Measurements from ENCODE around the gene RASGRP3. TPM values are rescaled to one million over a fixed set of nuclear protein-coding genes. Genes with fewer than 3 reads are reported as not detected.

Gene RASGRP3
- total RNA-seq, 1 experiment from 2014 or later = 4.6 TPM

- CTCF ChIA-PET = no interaction called here
- peaks cover 5% of the 10 kb centered on the region for H3K36me3 Mint-ChIP-seq (ENCODE audit: insufficient read depth, unreplicated experiment)
- TF ChIP-seq CTCF (IDR thresholded peaks at IDR 0.05; ENCODE audit: unreplicated experiment) = no peak
- DNase-seq = no peak
- intact Hi-C loops (cut with micrococcal nuclease; ENCODE audit: unreplicated experiment) = no loop called here
- H3K27ac Mint-ChIP-seq (ENCODE audit: unreplicated experiment) = no peak overlapping the region
- H3K4me1 Mint-ChIP-seq (ENCODE audit: low read depth, unreplicated experiment) = no peaks in the 10 kb centered on the region
- H3K9me3 Mint-ChIP-seq (ENCODE audit: low read depth, unreplicated experiment) = no peaks in the 10 kb centered on the region
- H3K27me3 Mint-ChIP-seq (ENCODE audit: unreplicated experiment) = no peaks in the 10 kb centered on the region
- H3K4me3 Mint-ChIP-seq (ENCODE audit: low read depth, unreplicated experiment) = no peak overlapping the region
- no TSS peak for BruUV-seq (replicated peaks)
Measured at GRCh38 chr2:33579227-33579626, 102.8 kb downstream of the RASGRP3 start.

- no peaks in the 10 kb centered on the region for H3K4me1 Mint-ChIP-seq (ENCODE audit: low read depth, unreplicated experiment)
- no peak for TF ChIP-seq CTCF (IDR thresholded peaks at IDR 0.05; ENCODE audit: unreplicated experiment)
- H3K4me3 Mint-ChIP-seq (ENCODE audit: low read depth, unreplicated experiment) = no peak overlapping the region
- H3K36me3 Mint-ChIP-seq (ENCODE audit: insufficient read depth, unreplicated experiment) = peaks cover 13% of the 10 kb centered on the region
- intact Hi-C loops (cut with micrococcal nuclease; ENCODE audit: unreplicated experiment) = loop anchor here (2.0 to 10.0 kb wide), 2 partner anchors 105 to 497 kb away; partner anchors contain the start of gene RASGRP3
- no peaks in the 10 kb centered on the region for H3K9me3 Mint-ChIP-seq (ENCODE audit: low read depth, unreplicated experiment)
- CTCF ChIA-PET = no interaction called here
- H3K27ac Mint-ChIP-seq (ENCODE audit: unreplicated experiment) = no peak overlapping the region
- no peaks in the 10 kb centered on the region for H3K27me3 Mint-ChIP-seq (ENCODE audit: unreplicated experiment)
- no peak for DNase-seq
- no TSS peak for BruUV-seq (replicated peaks)
Measured at GRCh38 chr2:33581872-33582271, 105.4 kb downstream of the RASGRP3 start.

- no peaks in the 10 kb centered on the region for H3K27me3 Mint-ChIP-seq (ENCODE audit: unreplicated experiment)
- no peak overlapping the region for H3K27ac Mint-ChIP-seq (ENCODE audit: unreplicated experiment)
- CTCF ChIA-PET = interaction anchor here (0.6 to 1.6 kb wide), 8 partner anchors 10 to 204 kb away, joined by 3 to 19 read pairs (median 6); partner anchors contain the start of gene RASGRP3
- no peak overlapping the region for H3K4me3 Mint-ChIP-seq (ENCODE audit: low read depth, unreplicated experiment)
- intact Hi-C loops (cut with micrococcal nuclease; ENCODE audit: unreplicated experiment) = loop anchor here (1.0 to 10.0 kb wide), 3 partner anchors 107 to 499 kb away; partner anchors contain the start of gene RASGRP3
- DNase-seq = peak; percentile 7
- peaks cover 13% of the 10 kb centered on the region for H3K36me3 Mint-ChIP-seq (ENCODE audit: insufficient read depth, unreplicated experiment)
- peak; percentile 47 for TF ChIP-seq CTCF (IDR thresholded peaks at IDR 0.05; ENCODE audit: unreplicated experiment)
- no peaks in the 10 kb centered on the region for H3K9me3 Mint-ChIP-seq (ENCODE audit: low read depth, unreplicated experiment)
- no TSS peak for BruUV-seq (replicated peaks)
- H3K4me1 Mint-ChIP-seq (ENCODE audit: low read depth, unreplicated experiment) = no peaks in the 10 kb centered on the region
Measured at GRCh38 chr2:33583194-33583938, 106.9 kb downstream of the RASGRP3 start.

GRCh38 chr2:33586766-33587165, 110.3 kb downstream of the RASGRP3 start:
- TF ChIP-seq CTCF (IDR thresholded peaks at IDR 0.05; ENCODE audit: unreplicated experiment) = no peak
- no peak for DNase-seq
- CTCF ChIA-PET = interaction anchor here (0.7 kb wide), 1 partner anchor 352 kb away, joined by 3 read pairs; no protein-coding TSS in a partner anchor
- intact Hi-C loops (cut with micrococcal nuclease; ENCODE audit: unreplicated experiment) = loop anchor here (10.0 kb wide), 1 partner anchor 502 kb away; no protein-coding TSS in a partner anchor
- Mint-ChIP-seq H3K4me1 (ENCODE audit: low read depth, unreplicated experiment) (no peaks in the 10 kb centered on the region), H3K4me3 (ENCODE audit: low read depth, unreplicated experiment) (no peak overlapping the region), H3K27ac (ENCODE audit: unreplicated experiment) (no peak overlapping the region), H3K36me3 (ENCODE audit: insufficient read depth, unreplicated experiment) (peaks cover 8% of the 10 kb centered on the region), H3K9me3 (ENCODE audit: low read depth, unreplicated experiment) (no peaks in the 10 kb centered on the region), H3K27me3 (ENCODE audit: unreplicated experiment) (no peaks in the 10 kb centered on the region)
- no TSS peak for BruUV-seq (replicated peaks)

Measured in Calu3 (cell line).